GM19025 (cell line): ENCODE data around the gene BNIP1.

Experiments used
- ATAC-seq: cut with Tn5 transposase; IDR thresholded peaks from one replicate; pipeline ENCODE4 v1.9.1; 2021; ENCODE audit warnings: mild to moderate bottlenecking, low read depth, moderate library complexity; ENCODE audit not compliant: unreplicated experiment

BNIP1 gene

GRCh38 chr5:173163219-173163618 is 18.9 kb downstream of the BNIP1 start:
- no peak for ATAC-seq

- ATAC-seq: no peak
Measured at GRCh38 chr5:173165177-173166016, 21.1 kb downstream of the BNIP1 start.

- no peak for ATAC-seq
Measured at GRCh38 chr5:173172166-173172565, 27.8 kb downstream of the BNIP1 start.

- no peak for ATAC-seq
Measured at GRCh38 chr5:173175523-173175922, 31.2 kb downstream of the BNIP1 start.

- no peak for ATAC-seq
Measured at GRCh38 chr5:173178369-173178910, 34.1 kb downstream of the BNIP1 start.

GRCh38 chr5:173180331-173180730 is 36.0 kb downstream of the BNIP1 start:
- no peak for ATAC-seq

GRCh38 chr5:173187054-173187743 is 42.9 kb downstream of the BNIP1 start:
- ATAC-seq: no peak

GRCh38 chr5:173188280-173188679 is 43.9 kb downstream of the BNIP1 start:
- ATAC-seq: no peak

GRCh38 chr5:173191015-173191414 is 46.7 kb downstream of the BNIP1 start:
- ATAC-seq: no peak

- ATAC-seq: no peak
Measured at GRCh38 chr5:173191561-173191960, 47.2 kb downstream of the BNIP1 start.

GRCh38 chr5:173192561-173192960 is 48.2 kb downstream of the BNIP1 start:
- no peak for ATAC-seq

GRCh38 chr5:173196133-173196952 is 52.0 kb downstream of the BNIP1 start:
- ATAC-seq: no peak

GRCh38 chr5:173197375-173197891 is 53.1 kb downstream of the BNIP1 start:
- no peak for ATAC-seq

GRCh38 chr5:173198049-173198448 is 53.7 kb downstream of the BNIP1 start:
- no peak for ATAC-seq

GRCh38 chr5:173200356-173200755 is 56.0 kb downstream of the BNIP1 start:
- no peak for ATAC-seq

- no peak for ATAC-seq
Measured at GRCh38 chr5:173201636-173202265, 57.4 kb downstream of the BNIP1 start.

- no peak for ATAC-seq
Measured at GRCh38 chr5:173202266-173202875, 58.0 kb downstream of the BNIP1 start.

- ATAC-seq: no peak
Measured at GRCh38 chr5:173204185-173204979, 60.1 kb downstream of the BNIP1 start.

GRCh38 chr5:173205916-173206315 is 61.6 kb downstream of the BNIP1 start:
- no peak for ATAC-seq
